ENCODE results near the gene SIAE. TPM values are rescaled to one million over a fixed set of nuclear protein-coding genes. Genes with fewer than 3 reads are reported as not detected.

The SIAE gene
- total and polyA plus RNA-seq, 2 of the 4 experiments (the other 2 are of a cell fraction), result 4.7 to 12.0 TPM

- Histone ChIP-seq H3K18ac (ENCODE audit: low read depth, low read length) (no peak overlapping the region), H3K4me2 (ENCODE audit: low read depth, low read length) (no peak overlapping the region), H3K27ac (ENCODE audit: insufficient read depth, low read length) (no peak overlapping the region), H4K91ac (ENCODE audit: insufficient read depth, low read depth, low read length) (no peak overlapping the region), H3K79me1 (ENCODE audit: low read depth in 1 of 2, low read length in 2 of 2) (peaks cover 6 to 11% of the 10 kb centered on the region in 2 experiments; a peak in 3 of 4 replicates), H3K27me3 (ENCODE audit: control insufficient read depth, insufficient read depth, low read length) (no peaks in the 10 kb centered on the region), H3K4me1 (ENCODE audit: control insufficient read depth, insufficient read depth, low read length) (peaks cover 3% of the 10 kb centered on the region; the same call in 1 of the 2 replicates), H3K56ac (ENCODE audit: extremely low read depth, insufficient read depth, low read length) (no peak overlapping the region), H4K5ac (ENCODE audit: low read depth, low read length) (no peak overlapping the region), H2BK15ac (ENCODE audit: low read depth, low read length) (no peak overlapping the region), H3K9ac (ENCODE audit: low read depth, low read length) (no peak overlapping the region), H2AK9ac (replicated peaks; ENCODE audit: low read depth, low read length, poor library complexity) (no peak overlapping the region), H3K9me1 (ENCODE audit: insufficient read depth, low read length) (no peaks in the 10 kb centered on the region), H3K36me3 (ENCODE audit: control insufficient read depth, insufficient read depth, low read length) (no peaks in the 10 kb centered on the region; the same call in 1 of the 2 replicates), H2BK120ac (ENCODE audit: low read depth, low read length) (no peak overlapping the region), H3K9me3 (ENCODE audit: control insufficient read depth, insufficient read depth, low read length) (no peaks in the 10 kb centered on the region), H3K14ac (replicated peaks; ENCODE audit: low read depth, low read length) (no peak overlapping the region), H3K4ac (ENCODE audit: low read depth, low read length) (no peak overlapping the region), H2BK20ac (ENCODE audit: low read depth, low read length) (no peak overlapping the region), H3K23ac (ENCODE audit: low read depth, low read length) (no peak overlapping the region), H2BK5ac (ENCODE audit: low read depth, low read length, poor library complexity, severe bottlenecking) (no peak overlapping the region), H4K20me1 (ENCODE audit: insufficient read depth, low read length) (no peaks in the 10 kb centered on the region), H2AK5ac (ENCODE audit: low read depth, low read length) (no peak overlapping the region), H4K8ac (ENCODE audit: low read depth in 2 of 2, low read length in 2 of 2) (no peak overlapping the region), H3K4me3 (ENCODE audit: insufficient read depth, low read depth, low read length) (no peak overlapping the region), H2AFZ (replicated peaks; ENCODE audit: low read length, poor library complexity) (peak overlapping the region; percentile 69)
- TF ChIP-seq BHLHE40 (IDR thresholded peaks at IDR 0.05; ENCODE audit: low read depth, low read length), result no peak
- TF ChIP-seq ELK1 (IDR thresholded peaks at IDR 0.05; ENCODE audit: borderline replicate concordance, low read depth, low read length), result no peak
- TF ChIP-seq SMC3 (IDR thresholded peaks at IDR 0.05; ENCODE audit: low read depth, low read length), result peak; percentile 85
- no peak for TF ChIP-seq POLR2A (IDR thresholded peaks at IDR 0.05; ENCODE audit: low read depth, low read length)
- peak; percentile 82 for TF ChIP-seq CTCF (conservative IDR thresholded peaks at IDR 0.05; ENCODE audit: low read depth, low read length)
- TF ChIP-seq RAD21 (IDR thresholded peaks at IDR 0.05; ENCODE audit: low read length), result peak; percentile 91
- TF ChIP-seq USF2 (IDR thresholded peaks at IDR 0.05; ENCODE audit: low read depth, low read length), result no peak
- dilution Hi-C loops (cut with HindIII; ENCODE audit: low sequenced_read_pairs, unreplicated experiment) (no loop called here), in situ Hi-C loops (cut with MboI; ENCODE audit: low sequenced_read_pairs) (loop anchor here (25.0 kb wide), 1 partner anchor 743 kb away; no protein-coding TSS in a partner anchor), intact Hi-C loops (cut with micrococcal nuclease) (loop anchor here (1.0 kb wide), 3 partner anchors 94 to 168 kb away; no protein-coding TSS in a partner anchor)
- DNase-seq (peak; percentile 54), ATAC-seq (ENCODE audit: low read depth) (peak; percentile 30)
- ChIA-PET CTCF (interaction anchor here (0.6 to 1.8 kb wide), 5 partner anchors 8 to 145 kb away, joined by 3 to 5 read pairs (median 4); no protein-coding TSS in a partner anchor), POLR2A (ENCODE audit: unreplicated experiment) (interaction anchor here (1.0 kb wide), 1 partner anchor 124 kb away, joined by 3 read pairs; no protein-coding TSS in a partner anchor)
- 4% methylated on average over 3 of the region's 8 CpGs; no CpG with 5 or more reads in 1 of the 2 experiments for WGBS, 2 experiments (ENCODE audit: extremely low coverage in 2 of 2, insufficient read length in 1 of 2)
- BruUV-seq (replicated peaks), result no TSS peak
These were observed 4.3 kb downstream of the SIAE start for GRCh38 chr11:124669193-124669592.
